Suppressor macrophage treated with lipopolysaccharide for 1 hour (primary cell): ENCODE data around the gene MAP4K2.

Experiments
- DNase-seq, 3 donors: peaks; one replicate each; pipeline ENCODE4 v3.0.0-alpha.2; 2020 to 2022

Gene MAP4K2

DNA sequence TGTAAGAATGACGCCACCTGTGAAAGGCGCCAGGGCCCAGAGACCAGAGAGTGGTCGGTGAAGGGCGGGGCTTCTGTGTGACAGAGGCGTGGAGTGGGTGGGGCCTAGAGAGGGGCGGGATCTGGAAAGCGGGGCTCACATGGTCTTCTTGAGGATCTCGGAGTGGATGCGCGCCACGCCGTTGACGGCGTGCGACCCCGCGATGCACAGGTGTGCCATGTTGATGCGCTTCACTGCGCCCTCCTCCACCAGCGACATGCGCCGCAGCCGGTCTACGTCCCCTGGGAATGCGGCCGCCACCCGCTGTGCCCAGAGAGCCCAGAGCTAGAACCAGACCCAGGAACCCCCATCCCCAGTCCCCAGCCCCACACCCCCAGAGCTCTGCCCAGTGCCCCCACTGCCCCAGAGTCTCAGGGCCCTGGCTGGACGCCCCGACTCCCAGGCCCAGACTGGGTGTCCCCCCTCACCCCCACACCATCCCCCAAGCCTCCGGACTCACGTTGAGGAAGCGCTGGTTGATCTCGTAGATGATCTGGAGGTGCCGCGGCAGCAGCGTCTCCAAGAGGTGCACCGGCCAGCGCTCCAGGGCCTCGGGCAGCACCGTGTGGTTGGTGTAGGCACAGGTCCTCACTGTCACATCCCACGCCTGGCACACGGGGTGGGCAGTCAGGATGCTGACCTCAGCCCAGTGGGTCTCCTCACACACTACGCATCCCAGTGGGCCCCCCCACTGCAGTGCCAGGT, 49.5 kb downstream of the MAP4K2 start:
- DNase-seq: no peak

DNA sequence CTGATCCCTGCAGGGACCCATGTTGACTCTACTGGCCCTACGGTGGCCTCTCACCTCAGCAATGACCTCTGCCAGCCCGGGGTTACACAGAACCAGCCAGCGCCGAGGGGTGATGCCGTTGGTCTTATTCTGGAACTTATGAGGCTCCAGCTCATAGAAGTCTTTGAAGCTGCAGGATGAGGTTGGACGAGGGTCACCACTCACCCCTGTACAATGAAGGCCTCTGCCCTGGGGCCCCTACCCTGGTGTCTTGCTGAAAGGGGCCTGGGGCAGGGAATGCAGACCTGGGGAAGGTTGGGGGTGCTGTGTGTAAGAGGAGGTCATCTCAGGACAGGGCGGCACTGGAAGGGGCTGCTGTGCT, 50.0 kb downstream of the MAP4K2 start:
- DNase-seq: no peak

DNA sequence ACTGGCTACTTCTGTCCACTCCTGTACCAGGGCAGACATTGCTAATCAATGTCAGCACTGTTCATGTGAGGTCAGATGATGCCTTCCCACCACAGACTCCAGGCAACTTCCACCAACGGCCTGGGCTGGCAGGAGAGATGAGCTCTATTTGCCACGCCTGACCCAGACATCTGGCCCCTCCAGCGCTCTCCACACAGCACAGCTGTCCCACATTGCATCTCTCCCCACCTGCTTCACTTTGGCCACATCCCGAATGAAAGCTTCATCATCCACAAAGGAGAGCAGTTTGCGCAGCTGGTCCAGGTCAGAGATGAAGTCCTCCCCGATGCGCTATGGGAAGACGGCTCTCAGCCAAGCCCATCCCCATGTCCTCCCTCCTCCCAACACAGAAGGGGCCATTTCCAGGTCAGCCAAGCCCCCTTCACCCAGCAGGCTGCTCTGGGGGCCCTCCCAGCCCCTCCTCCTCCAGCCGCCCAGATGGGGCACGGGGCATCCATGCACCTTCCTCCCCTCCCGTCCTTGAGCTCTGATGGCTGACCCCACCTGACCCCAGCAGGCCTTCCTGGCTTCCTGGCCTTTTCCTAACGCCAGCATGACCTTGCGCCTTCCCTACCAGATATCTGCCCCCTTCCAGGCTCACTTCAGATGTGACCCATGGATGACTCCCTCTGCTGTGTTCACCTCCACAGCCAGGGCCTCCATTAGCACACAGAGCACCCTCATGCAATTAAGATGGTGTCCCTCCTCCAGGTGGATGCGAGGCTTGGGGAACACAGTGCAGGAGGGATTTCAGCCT, 50.6 kb downstream of the MAP4K2 start:
- DNase-seq: no peak

DNA sequence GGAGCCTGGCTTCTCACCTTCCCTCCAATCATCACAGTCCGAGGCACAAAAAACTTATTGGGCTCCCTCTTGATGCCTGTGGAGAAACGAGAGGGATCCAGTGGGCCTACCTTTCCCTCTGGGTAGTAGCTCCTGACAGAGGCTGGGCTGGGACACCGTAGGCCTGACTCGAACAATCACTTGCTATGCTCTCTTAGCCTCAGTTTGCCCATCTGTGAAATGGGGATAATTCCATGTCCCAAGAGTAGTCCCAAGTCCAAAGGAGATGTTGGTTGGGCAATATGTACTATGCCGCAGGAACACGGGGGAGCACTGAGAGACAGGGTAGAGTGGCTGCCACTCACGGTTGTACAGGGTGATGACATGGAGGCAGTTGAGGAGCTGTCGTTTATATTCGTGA, 51.4 kb downstream of the MAP4K2 start:
- DNase-seq: no peak

DNA sequence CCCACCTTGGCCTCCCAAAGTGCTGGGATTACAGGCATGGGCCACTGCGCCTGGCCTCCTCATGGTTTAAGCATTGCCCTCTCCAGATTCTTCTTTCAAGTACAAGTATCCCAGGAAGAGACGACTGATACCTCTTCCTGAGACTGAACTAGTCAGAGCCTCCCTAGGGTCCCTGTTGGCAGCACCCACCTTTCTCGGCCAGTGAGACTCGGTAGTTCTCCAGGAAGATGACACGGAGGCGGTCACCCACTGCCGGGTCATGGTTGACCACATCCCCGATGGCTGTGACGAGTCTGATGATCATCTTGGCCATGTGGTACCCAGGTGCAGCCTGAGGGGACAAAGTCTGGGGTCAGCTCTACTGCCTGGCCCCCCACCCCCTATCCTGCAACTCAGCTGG, 51.9 kb downstream of the MAP4K2 start:
- DNase-seq: no peak

DNA sequence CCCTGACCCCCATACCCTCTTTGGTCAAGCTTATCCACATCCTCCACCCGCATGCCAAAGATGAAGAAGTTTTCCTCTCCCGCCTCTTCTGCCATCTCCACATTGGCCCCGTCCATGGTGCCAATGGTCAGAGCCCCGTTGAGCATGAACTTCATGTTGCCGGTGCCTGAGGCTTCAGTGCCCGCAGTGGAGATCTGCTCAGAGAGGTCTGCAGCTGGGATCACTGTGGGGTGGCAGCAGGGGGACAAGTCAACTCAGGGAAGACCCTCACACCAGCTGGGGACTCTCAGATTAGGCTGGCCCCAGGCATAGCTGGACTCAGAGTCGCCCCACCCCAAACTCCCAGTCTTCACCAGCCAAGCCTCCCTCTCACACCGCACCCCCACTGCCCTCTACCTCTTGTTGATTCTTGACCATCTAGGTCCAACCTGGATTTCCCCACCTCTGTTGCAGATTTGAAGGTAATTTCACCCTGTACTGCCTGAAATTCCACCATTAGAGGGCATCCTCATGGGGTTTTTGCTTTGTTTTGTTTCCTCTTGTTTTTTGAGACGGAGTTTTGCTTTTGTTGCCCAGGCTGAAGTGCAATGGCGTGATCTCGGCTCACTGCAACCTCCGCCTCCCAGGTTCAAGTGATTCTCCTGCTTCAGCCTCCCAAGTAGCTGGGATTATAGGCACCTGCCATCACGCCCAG, 52.5 kb downstream of the MAP4K2 start:
- DNase-seq: no peak

DNA sequence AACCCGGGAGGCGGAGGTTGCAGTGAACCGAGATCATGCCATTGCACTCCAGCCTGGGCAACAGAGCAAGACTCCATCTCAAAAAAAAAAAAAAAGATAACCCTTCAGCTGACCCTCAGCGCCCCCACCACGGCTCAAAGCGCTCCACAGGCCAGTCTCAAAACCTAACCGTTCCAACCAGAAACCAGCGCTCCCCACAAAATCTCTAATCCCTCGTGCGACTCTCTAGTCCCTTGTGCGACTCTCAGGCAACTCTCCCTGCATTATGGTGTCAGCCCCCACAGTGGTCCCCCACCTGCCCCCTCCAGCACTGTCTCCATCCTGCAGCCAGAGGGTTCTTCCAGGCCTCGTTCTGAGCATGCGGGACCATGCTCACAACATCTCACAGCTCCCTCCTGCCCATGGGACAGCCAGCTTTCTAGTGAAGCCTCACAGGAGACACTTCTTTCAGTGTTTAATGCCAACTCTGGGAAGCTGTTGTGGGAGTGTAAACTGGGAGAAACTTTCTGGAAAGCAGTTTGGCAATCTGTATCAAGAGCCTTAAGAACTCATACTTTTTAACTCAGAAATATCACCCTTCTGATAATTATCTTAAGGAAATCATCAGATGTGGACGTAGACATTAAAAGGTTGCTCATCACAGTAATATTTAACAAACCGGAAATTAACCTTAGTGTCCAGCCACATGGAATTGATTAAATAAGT, 54.9 kb downstream of the MAP4K2 start:
- no peak for DNase-seq

DNA sequence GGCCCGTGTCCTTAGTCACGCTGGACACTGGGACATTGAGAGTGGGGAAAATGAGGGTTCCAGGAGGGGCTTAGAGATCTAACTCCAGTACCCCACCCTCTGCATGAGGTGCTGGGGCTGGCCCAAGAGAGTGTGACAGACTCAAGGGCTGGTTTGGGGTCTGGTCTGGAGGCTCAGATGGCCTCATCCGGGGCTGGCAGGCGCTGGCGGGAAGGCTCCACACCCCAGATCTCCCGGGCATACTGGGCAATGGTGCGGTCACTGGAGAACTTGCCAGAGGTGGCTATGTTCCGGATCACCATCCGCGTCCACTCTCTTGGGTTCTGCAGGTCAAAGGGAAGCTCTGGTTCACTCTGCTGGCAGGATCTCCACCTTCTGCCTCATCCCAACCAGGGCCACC, 56.5 kb downstream of the MAP4K2 start:
- no peak for DNase-seq

DNA sequence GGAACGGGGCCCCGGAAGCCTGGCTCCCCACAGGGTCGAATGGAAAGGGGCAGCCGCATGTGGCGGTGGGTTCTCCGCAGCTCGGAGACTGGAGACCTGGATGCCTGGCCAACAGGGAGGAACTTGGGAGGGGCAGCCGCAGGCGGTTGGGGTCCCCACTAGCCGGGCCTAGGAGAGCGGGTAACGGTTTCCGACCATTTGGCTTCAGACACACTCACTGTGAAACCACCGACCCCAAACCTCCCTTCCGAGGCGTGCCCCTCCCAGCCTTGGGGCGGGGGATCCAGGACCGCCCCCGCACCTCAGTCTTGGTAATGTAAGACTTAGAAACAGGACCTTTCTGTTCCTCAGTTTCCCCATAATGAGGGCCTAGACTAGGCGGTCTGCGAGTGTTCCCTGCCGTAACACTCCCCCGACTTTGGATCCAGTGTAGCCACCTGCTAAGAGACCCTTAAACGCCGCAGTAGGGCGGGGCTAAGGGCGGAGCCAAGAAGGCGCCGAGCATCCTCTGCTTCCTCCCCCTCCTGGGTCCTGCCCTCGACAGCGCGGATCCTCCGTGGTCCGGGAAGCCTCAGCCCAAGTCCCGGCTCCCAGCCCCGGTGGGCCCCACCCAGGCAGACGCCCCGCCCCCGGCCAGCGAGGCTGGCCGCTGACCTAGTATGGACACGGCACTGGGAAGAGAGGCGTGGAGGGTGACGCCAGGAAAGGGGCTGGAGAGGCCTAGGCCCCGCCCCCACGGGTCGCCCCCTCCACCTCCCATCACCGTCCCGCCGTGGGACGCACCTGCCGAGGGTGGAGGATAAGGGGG, 57.3 kb downstream of the MAP4K2 start:
- DNase-seq: peak; percentile 44 to 76 (median 58)

DNA sequence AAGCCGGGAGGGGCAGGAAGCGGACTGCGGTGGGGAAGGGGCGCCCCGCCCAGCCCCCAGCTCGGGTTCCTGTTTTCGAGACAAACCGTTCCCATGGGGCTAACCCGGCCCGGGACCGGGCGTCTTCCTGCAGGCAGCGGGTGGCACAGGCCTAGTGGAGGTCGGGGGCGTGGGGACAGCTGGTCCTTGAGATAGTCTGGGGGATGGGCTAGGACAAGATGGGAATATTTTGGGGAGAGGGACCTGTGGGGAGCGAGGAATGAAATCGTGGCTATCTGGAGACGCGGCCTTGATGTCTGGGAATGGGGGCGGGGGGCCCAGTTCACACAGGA, 57.9 kb downstream of the MAP4K2 start:
- peak; percentile 44 to 71 (median 49) for DNase-seq

DNA sequence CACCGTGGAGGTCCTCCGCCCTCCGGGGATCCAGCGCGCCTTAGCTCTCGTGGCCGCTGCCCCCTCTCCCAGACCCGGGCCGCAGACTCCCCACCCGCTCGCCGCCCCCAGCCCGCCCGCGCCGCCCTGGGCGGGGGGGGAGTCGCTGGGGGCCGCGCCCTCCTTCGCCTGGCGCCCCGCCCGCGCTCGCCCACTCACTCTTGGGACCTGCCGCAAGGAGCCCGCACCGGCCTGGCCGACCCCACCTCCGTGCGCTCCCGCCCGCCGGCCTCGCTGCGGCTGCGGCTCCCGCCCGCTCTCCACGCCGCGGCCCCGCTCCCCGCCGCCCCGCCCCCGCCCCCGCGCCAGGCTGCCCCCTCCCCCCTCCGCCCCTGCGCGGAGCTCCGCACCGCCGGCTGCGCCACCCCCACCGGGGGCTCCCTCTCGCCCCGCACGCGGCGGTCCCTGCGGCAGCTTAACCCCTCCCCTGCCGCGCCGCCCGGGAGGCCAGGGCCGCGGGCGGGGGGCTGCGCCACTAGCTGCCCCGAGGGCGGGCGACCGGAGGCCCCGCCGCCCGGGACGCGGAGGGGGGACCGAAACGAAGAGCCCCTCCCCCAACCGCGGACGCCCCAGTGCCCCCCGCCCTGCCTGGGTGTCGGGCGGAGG, 58.3 kb downstream of the MAP4K2 start:
- DNase-seq: peak in 1 of 3 donors; percentile 20

DNA sequence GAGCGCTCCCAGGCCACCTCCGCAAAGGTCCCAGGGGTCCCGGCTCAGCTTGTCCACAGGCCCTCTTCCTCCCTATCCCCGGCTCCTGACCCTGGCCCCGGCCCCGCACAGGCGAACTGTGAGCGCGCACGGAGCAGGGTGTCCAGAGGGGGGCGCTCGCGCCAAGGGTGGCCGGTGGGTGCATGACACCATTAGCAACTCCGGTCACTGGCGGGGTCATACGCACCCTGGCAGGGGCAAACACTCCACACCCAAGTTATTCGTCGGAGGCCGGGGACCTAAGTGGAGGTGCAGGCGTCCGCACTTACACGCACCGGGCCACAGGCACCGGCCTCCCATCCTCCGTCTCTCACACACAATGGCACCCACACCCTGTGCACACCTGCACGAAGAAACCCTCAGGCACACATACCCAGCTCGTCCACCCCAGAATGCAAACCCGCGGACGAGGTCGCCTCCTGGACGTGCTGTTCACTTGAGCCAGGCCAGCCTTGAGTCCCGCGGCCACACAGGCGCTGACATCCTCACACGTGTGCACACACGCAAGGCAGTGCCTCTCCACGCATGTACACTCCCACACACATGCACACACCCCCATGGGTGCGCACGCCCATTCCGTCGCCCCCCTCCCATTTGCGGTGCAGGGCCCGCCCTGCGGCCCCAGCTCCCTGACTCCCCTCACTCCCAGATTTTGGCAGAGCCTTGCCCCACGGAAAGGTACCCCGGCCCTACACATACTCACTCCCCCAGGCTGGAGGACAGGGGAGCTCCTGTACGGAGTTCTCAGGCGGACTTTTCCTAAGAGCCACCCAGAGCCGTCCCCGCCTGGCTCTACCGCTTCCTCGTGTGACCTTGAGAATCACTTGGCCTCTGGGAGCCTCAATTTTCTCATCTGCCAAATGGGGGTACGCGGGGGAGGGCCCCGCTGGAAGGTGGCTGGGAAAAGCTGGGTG, 59.1 kb downstream of the MAP4K2 start, which contains the start of gene RASGRP2:
TSS of gene RASGRP2 (minus strand) at position 552 of the 953 bp plus-strand sequence. CDS start 1,276 bp downstream, outside the sequence.
- peak; percentile 67 to 85 (median 71) for DNase-seq

DNA sequence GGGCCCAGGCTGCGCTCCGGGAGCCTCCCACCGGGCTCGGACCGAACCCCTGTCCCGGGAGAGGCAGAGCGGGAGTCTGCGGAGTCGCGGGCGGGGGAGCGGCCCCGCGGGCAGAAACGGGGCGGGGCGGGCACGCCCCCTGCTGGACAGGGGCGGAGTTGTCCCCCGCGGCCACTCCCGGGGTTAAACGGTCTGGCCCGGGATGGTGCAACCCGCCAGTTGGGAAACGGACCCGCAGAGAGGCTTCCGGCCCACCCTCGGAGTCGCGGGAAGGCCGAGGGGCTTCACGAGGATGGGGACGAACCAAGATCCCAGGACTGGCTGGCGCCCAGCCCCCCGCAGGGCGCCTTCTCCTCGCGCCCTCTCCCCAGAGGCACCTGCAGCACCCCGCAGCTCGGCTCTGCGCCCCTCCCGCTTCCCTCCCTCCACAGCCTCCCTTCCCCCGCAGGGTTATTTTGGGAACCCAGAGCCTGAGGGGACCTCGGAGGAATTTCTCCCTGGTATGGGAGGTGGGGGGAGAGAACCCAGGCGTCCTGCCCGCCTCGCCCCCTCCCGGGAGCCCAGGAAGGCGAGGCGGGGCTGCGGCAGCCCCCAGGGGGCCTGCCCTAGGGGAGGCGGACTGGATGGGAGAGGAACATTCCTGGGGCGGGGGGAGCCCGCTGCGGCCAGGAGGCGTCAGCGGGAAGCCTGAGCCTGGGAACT, 60.0 kb downstream of the MAP4K2 start:
- DNase-seq: peak; percentile 75 to 91 (median 86)

DNA sequence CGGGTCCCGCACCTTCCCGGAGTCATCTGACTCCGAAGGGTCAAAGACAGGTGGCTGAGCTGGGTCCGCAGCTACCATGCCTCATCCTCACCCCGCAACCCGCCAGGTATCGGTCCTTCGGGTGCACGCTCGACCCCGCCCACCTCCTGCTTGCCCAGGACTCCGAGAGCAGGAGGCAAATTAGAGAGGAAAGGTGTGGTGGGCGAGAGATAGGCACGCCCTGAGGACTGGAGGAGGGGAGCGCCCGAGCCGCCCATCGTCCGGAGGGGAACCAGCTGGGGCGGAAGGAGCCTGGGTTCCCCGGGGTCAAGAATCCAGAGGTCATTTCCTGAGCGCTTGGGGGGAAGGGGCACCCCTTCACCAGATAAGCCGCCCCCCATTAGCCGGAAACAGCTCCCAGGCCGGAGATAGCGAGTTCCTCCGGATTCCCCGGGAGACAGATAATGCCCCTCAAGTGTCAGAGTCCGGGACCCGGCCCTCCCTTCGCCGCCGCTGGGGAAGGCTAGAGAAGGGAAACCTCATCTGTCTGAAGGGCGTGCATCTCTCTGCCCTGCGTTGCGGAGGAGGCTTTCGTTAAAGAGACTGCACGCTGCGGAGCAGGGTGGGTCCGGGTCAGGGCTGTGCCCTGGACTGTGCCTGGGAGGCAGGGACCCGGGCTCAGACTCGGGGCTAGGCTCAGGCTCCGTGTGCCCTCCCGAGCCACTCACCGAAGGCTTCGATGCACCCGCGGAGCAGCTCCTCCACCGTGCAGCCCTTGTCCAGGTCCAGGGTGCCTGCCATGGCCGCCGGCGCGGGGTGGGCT, 60.7 kb downstream of the MAP4K2 start:
- DNase-seq: peak; percentile 46 to 63 (median 51)

DNA sequence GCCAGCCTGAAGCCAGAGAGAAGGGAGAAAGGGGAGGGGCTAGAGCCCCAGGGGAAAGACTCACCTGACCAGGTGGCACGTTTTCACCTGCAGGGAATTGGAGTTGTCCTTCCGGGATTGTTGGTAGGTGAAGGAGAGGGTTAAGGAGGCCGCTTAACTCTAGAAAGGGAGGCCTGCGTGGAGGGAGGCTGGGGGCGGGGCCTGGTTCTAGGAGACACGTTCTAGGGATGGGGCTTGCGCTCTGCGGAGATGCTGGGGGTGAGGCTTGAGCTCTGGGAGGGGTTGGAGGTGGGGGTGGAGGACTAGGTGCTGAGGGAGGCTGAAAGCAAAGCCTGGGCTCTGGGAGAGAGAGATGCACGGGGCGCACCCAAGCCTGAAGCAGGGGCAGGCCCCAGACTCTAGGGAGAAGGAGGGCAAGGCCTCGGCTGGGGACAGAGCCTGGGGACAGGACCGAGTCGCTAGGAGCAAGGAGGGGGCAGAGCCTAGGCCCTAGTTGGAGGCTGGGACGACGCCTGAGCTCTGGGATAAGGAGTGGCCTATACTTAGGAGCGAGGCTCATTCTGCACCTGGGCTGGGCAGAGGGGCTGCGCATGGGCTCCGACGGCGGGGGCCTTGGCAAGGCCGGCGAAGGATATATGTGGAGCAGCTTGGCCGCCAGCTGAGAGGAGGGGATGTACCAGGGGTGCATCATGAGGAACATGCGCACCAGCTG, 61.5 kb downstream of the MAP4K2 start:
- no peak for DNase-seq

DNA sequence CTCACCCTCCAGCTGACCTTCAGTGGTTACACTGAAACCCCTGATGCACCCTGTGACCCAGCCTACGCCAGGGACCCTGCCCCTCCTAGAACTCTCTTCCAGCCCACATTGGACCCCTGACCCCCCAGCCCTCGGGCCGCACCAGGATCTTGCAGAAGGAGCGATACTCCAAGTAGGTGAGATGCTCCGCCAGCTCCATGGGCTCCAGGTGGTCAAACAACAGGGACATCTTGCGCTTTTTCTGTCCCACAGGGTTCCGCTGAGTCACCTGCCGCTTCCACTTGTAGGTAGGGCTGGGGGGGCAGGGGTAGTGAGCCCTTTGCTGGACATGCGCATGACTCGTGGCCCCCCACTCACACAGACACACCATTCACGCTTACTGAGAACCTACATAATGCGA, 63.1 kb downstream of the MAP4K2 start:
- no peak for DNase-seq

DNA sequence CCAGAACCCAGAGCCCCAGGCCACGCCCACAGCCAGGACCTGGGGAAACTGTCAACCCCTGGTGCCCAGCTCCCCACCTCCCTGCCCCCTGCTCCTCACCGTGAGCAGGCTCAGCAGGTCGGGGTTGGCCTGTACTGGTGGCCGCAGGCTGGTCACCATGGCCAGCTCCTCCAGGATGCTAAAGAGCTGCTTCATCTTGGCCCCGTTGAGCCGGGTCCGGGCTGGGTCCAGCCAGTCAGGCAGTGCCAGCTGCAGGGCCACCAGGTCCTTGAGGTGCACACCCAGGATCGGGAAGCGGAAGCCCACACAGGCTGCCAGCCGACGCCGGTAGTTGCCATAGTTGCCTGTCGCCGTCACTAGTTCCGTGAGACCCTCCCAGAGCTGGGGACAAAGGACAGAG, 66.4 kb downstream of the MAP4K2 start:
- no peak for DNase-seq

DNA sequence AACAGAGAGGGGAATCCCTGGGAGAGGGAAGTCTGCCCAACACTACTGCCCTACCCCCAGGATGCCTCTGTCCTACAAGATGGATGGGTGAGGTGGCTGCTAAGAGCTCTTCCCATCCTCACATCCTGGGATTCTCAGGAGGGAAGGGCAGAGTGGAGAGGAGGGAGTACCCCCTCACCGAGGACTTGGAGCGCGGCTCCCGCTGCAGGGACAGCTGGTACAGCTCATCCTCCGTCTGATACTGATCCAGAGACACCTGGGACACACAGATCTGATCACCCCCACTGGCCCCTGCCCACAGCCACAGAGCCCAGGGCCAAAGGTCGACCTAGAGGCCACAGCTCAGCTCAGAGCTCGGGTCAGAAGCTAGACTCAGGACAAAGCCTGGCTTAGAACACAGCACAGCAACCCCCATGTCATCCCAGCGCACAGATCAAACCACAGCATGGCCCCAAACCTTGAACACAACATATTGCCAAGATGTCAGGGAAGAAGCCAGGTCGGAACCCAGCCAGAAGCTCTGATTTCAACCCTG, 67.2 kb downstream of the MAP4K2 start:
- DNase-seq: peak in 1 of 3 donors; percentile 43
